Natural killer cell treated with Interleukin-12 subunit alpha and Interleukin-12 subunit beta and Interleukin-15 and Interleukin-18, amount 100 ng/mL, for 72 hours (primary cell): ENCODE data around the gene SMIM7. TPM values are rescaled to one million over a fixed set of nuclear protein-coding genes. Genes with fewer than 3 reads are reported as not detected.

ENCODE experiments used
- ATAC-seq, 2 donors: fragments of 150-1000 bp; cut with Tn5 transposase in 1 of 2; sonication (Bioruptor Pico), chemical (Tn5 transposase) in 1 of 2; 2 replicates each; pipeline ENCODE4 v1.10.0; 2021
- DNase-seq: peaks from one replicate; pipeline ENCODE4 v3.0.0; 2022; ENCODE audit warnings: low spot score
- H3K27ac Mint-ChIP-seq, 2 donors: 1 replicate in 1 of 2; 2 replicates in 1 of 2; pipeline ENCODE4 v1.8.0; 2022; ENCODE audit warnings: mixed read lengths in 2 of 2, mild to moderate bottlenecking in 1 of 2, moderate library complexity in 1 of 2
- H3K27me3 Mint-ChIP-seq, 2 donors: 1 replicate in 1 of 2; 2 replicates in 1 of 2; pipeline ENCODE4 v1.8.0; 2022; ENCODE audit warnings: mixed read lengths in 2 of 2
- H3K36me3 Mint-ChIP-seq: one replicate; pipeline ENCODE4 v1.8.0; 2022; ENCODE audit warnings: mixed read lengths
- H3K4me1 Mint-ChIP-seq, 2 donors: 1 replicate in 1 of 2; 2 replicates in 1 of 2; pipeline ENCODE4 v1.8.0; 2022; ENCODE audit warnings: low read depth in 2 of 2, mixed read lengths in 2 of 2, mild to moderate bottlenecking in 1 of 2
- H3K4me3 Mint-ChIP-seq: one replicate; pipeline ENCODE4 v1.8.0; 2022; ENCODE audit warnings: mixed read lengths
- H3K9me3 Mint-ChIP-seq: 2 replicates; pipeline ENCODE4 v1.8.0; 2022; ENCODE audit warnings: mixed read lengths
- total RNA-seq, 2 donors: library from RNA; stranded (reverse); gene quantifications; one replicate each; pipeline ENCODE4 v1.2.3, GENCODE V29; 2022

SMIM7 gene
- total RNA-seq, 2 donors from 2014 or later: 53.8 to 75.5 TPM

DNA sequence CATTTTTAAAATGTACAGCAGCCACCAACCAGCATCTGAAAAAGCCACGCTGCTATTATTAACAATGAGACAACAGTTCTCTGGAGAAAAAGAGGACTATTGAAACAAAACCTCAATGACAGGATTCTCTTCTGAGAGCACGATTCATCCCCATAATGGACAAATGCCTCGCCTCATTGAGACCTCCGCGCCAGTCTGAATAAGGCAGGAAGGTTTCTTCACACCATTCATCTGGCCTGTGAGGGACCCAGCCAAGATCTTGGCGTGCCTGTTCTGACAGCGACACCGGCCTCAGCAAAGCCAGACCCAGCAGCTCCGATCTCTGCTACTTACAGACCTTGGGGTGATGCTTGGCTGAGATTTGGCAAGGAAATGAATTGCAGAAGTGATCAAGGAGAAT, 14.8 kb downstream of the SMIM7 start:
- Mint-ChIP-seq H3K4me3 (no peak overlapping the region), H3K9me3 (no peaks in the 10 kb centered on the region), H3K4me1 (peaks cover 0 to 15% of the 10 kb centered on the region in 2 donors), H3K36me3 (peaks cover 4% of the 10 kb centered on the region), H3K27me3 (no peaks in the 10 kb centered on the region), H3K27ac (no peak overlapping the region)
- DNase-seq: no peak
- no peak for ATAC-seq

GRCh38 chr19:16641695-16642094, 18.2 kb downstream of the SMIM7 start:
- ATAC-seq (no peak), DNase-seq (no peak)
- H3K4me3 Mint-ChIP-seq: no peak overlapping the region
- no peaks in the 10 kb centered on the region for H3K9me3 Mint-ChIP-seq
- H3K4me1 Mint-ChIP-seq: peaks cover 0 to 20% of the 10 kb centered on the region in 2 donors
- H3K36me3 Mint-ChIP-seq: peaks cover 4% of the 10 kb centered on the region
- H3K27me3 Mint-ChIP-seq: no peaks in the 10 kb centered on the region
- no peak overlapping the region for H3K27ac Mint-ChIP-seq

- no peak for DNase-seq
- H3K4me3 Mint-ChIP-seq: no peak overlapping the region
- no peaks in the 10 kb centered on the region for H3K27me3 Mint-ChIP-seq
- H3K9me3 Mint-ChIP-seq: no peaks in the 10 kb centered on the region
- no peak for ATAC-seq
- no peak overlapping the region for H3K27ac Mint-ChIP-seq
- peaks cover 4% of the 10 kb centered on the region for H3K36me3 Mint-ChIP-seq
- H3K4me1 Mint-ChIP-seq: peaks cover 0 to 20% of the 10 kb centered on the region in 2 donors
Measured at GRCh38 chr19:16640951-16641350, 19.0 kb downstream of the SMIM7 start.

- H3K27me3 Mint-ChIP-seq: no peaks in the 10 kb centered on the region
- H3K4me1 Mint-ChIP-seq: peaks cover 0 to 18% of the 10 kb centered on the region in 2 donors
- ATAC-seq: no peak
- H3K36me3 Mint-ChIP-seq: peaks cover 4% of the 10 kb centered on the region
- H3K27ac Mint-ChIP-seq: no peak overlapping the region
- no peaks in the 10 kb centered on the region for H3K9me3 Mint-ChIP-seq
- DNase-seq: no peak
- H3K4me3 Mint-ChIP-seq: no peak overlapping the region
Measured at GRCh38 chr19:16638666-16639065, 21.3 kb downstream of the SMIM7 start.

DNA sequence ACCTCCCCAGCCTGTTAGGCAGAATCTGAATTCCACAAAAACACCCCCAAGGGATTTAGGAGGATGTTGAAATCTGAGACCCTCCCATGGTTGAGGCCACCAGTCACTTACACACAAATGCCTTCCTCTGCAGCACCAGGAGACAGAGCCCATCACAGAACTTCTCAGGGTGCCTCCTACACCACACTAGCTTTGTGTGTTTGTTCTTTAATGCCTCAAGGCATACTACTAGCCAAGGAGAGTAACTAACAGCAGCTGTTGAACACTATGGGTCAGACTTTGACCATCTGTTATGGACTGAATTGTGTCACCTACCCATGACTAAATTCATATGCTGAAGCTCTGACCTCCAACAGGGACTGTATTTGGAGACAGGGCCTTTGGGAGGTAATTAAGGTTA, 22.4 kb downstream of the SMIM7 start:
- peaks cover 0 to 15% of the 10 kb centered on the region in 2 donors for H3K4me1 Mint-ChIP-seq
- H3K9me3 Mint-ChIP-seq: no peaks in the 10 kb centered on the region
- DNase-seq: no peak
- no peak overlapping the region for H3K4me3 Mint-ChIP-seq
- no peaks in the 10 kb centered on the region for H3K27me3 Mint-ChIP-seq
- ATAC-seq: no peak
- H3K27ac Mint-ChIP-seq: no peak overlapping the region
- peaks cover 4% of the 10 kb centered on the region for H3K36me3 Mint-ChIP-seq

- ATAC-seq (no peak), DNase-seq (no peak)
- no peak overlapping the region for H3K27ac Mint-ChIP-seq
- no peak overlapping the region for H3K4me3 Mint-ChIP-seq
- H3K36me3 Mint-ChIP-seq: no peaks in the 10 kb centered on the region
- H3K27me3 Mint-ChIP-seq: no peaks in the 10 kb centered on the region
- H3K4me1 Mint-ChIP-seq: peaks cover 15% of the 10 kb centered on the region in 2 donors
- no peaks in the 10 kb centered on the region for H3K9me3 Mint-ChIP-seq
Measured at GRCh38 chr19:16631465-16631864, 28.5 kb downstream of the SMIM7 start.

DNA sequence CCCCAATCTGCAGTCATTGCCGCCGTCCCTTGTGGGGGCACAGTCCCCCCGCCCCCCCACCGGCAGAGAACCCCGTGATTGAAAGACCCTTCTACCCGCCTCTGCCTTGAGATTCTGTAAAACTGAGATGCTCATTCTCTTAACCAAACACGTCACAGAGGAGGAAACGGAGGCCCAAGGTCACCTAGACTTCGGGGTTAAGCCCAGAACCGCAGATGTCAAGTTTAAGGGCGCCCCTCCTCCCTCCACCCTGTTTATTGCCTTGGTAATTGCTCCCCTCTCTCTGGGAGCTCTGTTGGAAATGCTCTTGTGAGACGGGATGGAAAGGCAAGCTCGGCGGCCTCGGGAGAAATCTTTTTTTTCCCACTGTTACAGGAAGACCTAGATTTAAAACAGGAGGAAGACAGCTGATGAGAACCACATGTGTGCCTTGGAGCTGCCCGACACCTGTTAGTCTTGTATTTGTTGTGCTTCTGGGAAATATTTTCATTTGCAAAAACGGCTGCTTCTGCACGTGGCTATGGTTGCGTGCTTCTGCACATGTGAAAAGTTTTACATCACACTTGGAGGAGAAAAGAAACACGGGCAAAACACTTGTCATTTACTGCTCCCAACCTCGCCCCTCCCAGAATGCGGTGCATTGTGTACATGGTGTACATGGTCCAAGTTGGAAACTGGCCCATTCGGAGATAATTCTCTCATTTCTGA, 30.8 kb downstream of the SMIM7 start:
- Mint-ChIP-seq H3K4me3 (peak overlapping the region; percentile 89), H3K9me3 (no peaks in the 10 kb centered on the region), H3K36me3 (no peaks in the 10 kb centered on the region), H3K27me3 (no peaks in the 10 kb centered on the region), H3K4me1 (peaks cover 30 to 34% of the 10 kb centered on the region in 2 donors), H3K27ac (peak overlapping the region; percentile 84 to 88)
- DNase-seq (no peak), ATAC-seq (no peak)

- Mint-ChIP-seq H3K36me3 (no peaks in the 10 kb centered on the region), H3K9me3 (no peaks in the 10 kb centered on the region), H3K4me3 (peak within 1 kb of the TSS; percentile 92), H3K27ac (peak within 1 kb of the TSS; percentile 85 to 92), H3K4me1 (peaks cover 34% of the 10 kb centered on the region in 2 donors), H3K27me3 (no peaks in the 10 kb centered on the region)
- peak; percentile 98 for ATAC-seq
- DNase-seq: peak; percentile 97
Measured at GRCh38 chr19:16628183-16628983, 31.6 kb downstream of the SMIM7 start, which contains the start of gene MED26. TSS of gene MED26 (minus strand) at chr19:16628204. CDS start at chr19:16627943, 261 bp downstream.

GRCh38 chr19:16627928-16628182, 32.1 kb downstream of the SMIM7 start:
- Mint-ChIP-seq H3K36me3 (no peaks in the 10 kb centered on the region), H3K4me1 (peaks cover 34% of the 10 kb centered on the region in 2 donors), H3K4me3 (peak overlapping the region; percentile 92), H3K27me3 (no peaks in the 10 kb centered on the region), H3K27ac (peak overlapping the region in 1 of 2 donors; percentile 84), H3K9me3 (no peaks in the 10 kb centered on the region)
- ATAC-seq (no peak), DNase-seq (no peak)

- ATAC-seq (no peak), DNase-seq (no peak)
- Mint-ChIP-seq H3K36me3 (no peaks in the 10 kb centered on the region), H3K27me3 (no peaks in the 10 kb centered on the region), H3K4me1 (peaks cover 34% of the 10 kb centered on the region in 2 donors), H3K4me3 (peak overlapping the region; percentile 92), H3K9me3 (no peaks in the 10 kb centered on the region), H3K27ac (peak overlapping the region; percentile 85 to 92)
Measured at GRCh38 chr19:16627193-16627927, 32.6 kb downstream of the SMIM7 start.

GRCh38 chr19:16626796-16627192, 33.1 kb downstream of the SMIM7 start:
- Mint-ChIP-seq H3K9me3 (no peaks in the 10 kb centered on the region), H3K4me1 (peaks cover 36 to 38% of the 10 kb centered on the region in 2 donors), H3K27me3 (no peaks in the 10 kb centered on the region), H3K36me3 (no peaks in the 10 kb centered on the region), H3K27ac (peak overlapping the region; percentile 85 to 92), H3K4me3 (peak overlapping the region; percentile 92)
- ATAC-seq (no peak), DNase-seq (no peak)

DNA sequence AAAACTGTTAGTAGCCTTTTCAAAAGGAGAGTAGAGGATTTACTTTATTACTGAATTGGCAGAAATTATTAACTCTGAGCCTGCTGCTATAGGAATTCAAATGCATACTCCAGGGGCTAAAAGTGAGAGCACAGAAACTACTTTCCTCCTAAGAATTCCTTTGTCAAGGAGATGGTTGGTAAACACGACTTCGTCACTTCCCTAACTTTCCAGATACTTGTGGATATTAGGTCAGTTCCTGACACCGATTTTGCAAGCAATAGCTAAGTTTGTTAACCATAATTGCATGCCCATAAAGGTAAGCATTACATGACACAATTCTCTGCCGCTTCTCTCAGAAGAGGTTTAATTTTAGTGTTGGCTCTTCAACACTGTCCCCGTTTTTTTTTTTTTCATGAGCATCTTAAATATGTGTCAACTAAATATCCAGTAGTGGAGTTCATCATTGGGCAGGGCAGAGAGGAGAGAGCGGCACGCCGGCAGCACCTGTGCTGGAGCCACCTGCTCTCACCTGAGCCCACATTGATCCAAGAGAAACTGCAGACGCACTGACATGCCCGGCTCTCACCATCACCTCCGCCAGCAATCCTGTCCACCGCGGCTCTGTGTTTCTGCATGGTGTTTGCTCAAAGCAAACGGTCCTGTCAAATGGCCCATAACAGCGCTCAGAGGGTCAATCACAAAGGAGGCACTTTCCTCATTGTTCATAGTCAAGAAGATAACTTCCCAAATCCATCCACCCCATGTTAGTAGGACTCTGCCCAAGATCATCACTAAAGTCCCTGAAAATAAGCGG, 34.6 kb downstream of the SMIM7 start:
- ATAC-seq: no peak
- H3K4me3 Mint-ChIP-seq: peak overlapping the region; percentile 24
- DNase-seq: no peak
- no peaks in the 10 kb centered on the region for H3K27me3 Mint-ChIP-seq
- H3K36me3 Mint-ChIP-seq: no peaks in the 10 kb centered on the region
- no peaks in the 10 kb centered on the region for H3K9me3 Mint-ChIP-seq
- H3K27ac Mint-ChIP-seq: peak overlapping the region; percentile 85 to 92
- peaks cover 48 to 49% of the 10 kb centered on the region in 2 donors for H3K4me1 Mint-ChIP-seq

- H3K27me3 Mint-ChIP-seq: no peaks in the 10 kb centered on the region
- no peak overlapping the region for H3K27ac Mint-ChIP-seq
- no peaks in the 10 kb centered on the region for H3K9me3 Mint-ChIP-seq
- no peak overlapping the region for H3K4me3 Mint-ChIP-seq
- DNase-seq (no peak), ATAC-seq (no peak)
- no peaks in the 10 kb centered on the region for H3K36me3 Mint-ChIP-seq
- peaks cover 55 to 56% of the 10 kb centered on the region in 2 donors for H3K4me1 Mint-ChIP-seq
Measured at GRCh38 chr19:16624236-16624635, 35.7 kb downstream of the SMIM7 start.
